ENCODE data around the gene SLC28A1.

DNA sequence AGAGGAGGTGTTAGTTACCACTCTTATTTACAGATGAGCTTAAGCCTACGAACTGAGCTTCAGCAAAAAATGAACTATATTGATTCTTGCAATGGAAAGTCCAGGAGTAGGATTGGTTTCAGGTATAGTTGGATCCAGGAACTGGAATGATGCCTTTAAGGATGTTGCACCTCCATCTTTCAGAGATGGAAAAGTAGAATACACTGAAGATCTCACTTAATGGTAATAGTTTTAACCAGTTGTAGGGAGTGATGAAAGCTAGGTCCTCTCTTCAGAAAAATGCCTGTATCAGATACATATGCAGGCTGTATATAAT, 2.5 kb downstream of the SLC28A1 start:
- TF ChIP-seq, protein P1, sequence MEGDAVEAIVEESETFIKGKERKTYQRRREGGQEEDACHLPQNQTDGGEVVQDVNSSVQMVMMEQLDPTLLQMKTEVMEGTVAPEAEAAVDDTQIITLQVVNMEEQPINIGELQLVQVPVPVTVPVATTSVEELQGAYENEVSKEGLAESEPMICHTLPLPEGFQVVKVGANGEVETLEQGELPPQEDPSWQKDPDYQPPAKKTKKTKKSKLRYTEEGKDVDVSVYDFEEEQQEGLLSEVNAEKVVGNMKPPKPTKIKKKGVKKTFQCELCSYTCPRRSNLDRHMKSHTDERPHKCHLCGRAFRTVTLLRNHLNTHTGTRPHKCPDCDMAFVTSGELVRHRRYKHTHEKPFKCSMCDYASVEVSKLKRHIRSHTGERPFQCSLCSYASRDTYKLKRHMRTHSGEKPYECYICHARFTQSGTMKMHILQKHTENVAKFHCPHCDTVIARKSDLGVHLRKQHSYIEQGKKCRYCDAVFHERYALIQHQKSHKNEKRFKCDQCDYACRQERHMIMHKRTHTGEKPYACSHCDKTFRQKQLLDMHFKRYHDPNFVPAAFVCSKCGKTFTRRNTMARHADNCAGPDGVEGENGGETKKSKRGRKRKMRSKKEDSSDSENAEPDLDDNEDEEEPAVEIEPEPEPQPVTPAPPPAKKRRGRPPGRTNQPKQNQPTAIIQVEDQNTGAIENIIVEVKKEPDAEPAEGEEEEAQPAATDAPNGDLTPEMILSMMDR (IDR thresholded peaks at IDR 0.05), result no peak
- TF ChIP-seq POLR2AphosphoS5 (IDR thresholded peaks at IDR 0.05) (no peak), EP300 (IDR thresholded peaks at IDR 0.05; ENCODE audit: low read depth) (no peak)
